OCI-LY7 (cell line): ENCODE results near the gene DNAAF3. TPM values are rescaled to one million over a fixed set of nuclear protein-coding genes. Genes with fewer than 3 reads are reported as not detected.

Source experiments
- BruUV-seq: library from RNA; stranded (reverse); fragments of 400-500 nt; replicated peaks from 2 replicates; lab custom pipeline; 2021; lab: Mats Ljungman, UMichigan
- CTCF ChIA-PET: fragments of 300-600 bp; sonication (Branson Sonifier 250); formaldehyde crosslinking; loops from one replicate; lab custom pipeline; 2022; ENCODE audit warnings: antibody characterized with exemption; ENCODE audit not compliant: unreplicated experiment; lab: Charles Lee
- POLR2A ChIA-PET: fragments of 300-600 bp; sonication (Branson Sonifier 250); formaldehyde crosslinking; loops from one replicate; lab custom pipeline; 2022; ENCODE audit warnings: antibody characterized with exemption; lab: Charles Lee
- DNase-seq: peaks from one replicate; pipeline ENCODE4 v3.0.0-alpha.2; 2015; ENCODE audit warnings: low spot score
- H2AFZ ChIP-seq: fragments of 200-600 bp; sonication (generic), shearing (Covaris generic); 2 replicates; pipeline ENCODE4 v1.6.1; 2014; ENCODE audit warnings: mild to moderate bottlenecking, antibody characterized with exemption, low read length, moderate library complexity
- H3K27ac ChIP-seq: fragments of 200-600 bp; sonication (generic); 2 replicates; pipeline ENCODE4 v1.5.1; 2014; ENCODE audit warnings: mixed run types, low read depth, mild to moderate bottlenecking, moderate library complexity, low read length, inconsistent platforms; ENCODE audit not compliant: poor library complexity, severe bottlenecking
- H3K36me3 ChIP-seq: fragments of 200-600 bp; sonication (generic); 2 replicates; pipeline ENCODE4 v1.6.1; 2014; ENCODE audit warnings: mild to moderate bottlenecking, antibody characterized with exemption, low read length, moderate library complexity, mixed read lengths; ENCODE audit not compliant: insufficient read depth
- H3K4me1 ChIP-seq: fragments of 200-600 bp; sonication (generic); 2 replicates; pipeline ENCODE4 v1.5.1; 2014; ENCODE audit warnings: mild to moderate bottlenecking, low read length; ENCODE audit not compliant: insufficient read depth, poor library complexity, severe bottlenecking
- H3K4me2 ChIP-seq: fragments of 200-600 bp; sonication (generic); 2 replicates; pipeline ENCODE4 v1.6.1; 2014; ENCODE audit warnings: mild to moderate bottlenecking, low read length
- H3K4me3 ChIP-seq: fragments of 200-600 bp; sonication (generic); 2 replicates; pipeline ENCODE4 v1.5.1; 2014; ENCODE audit warnings: mild to moderate bottlenecking, low read depth, low read length; ENCODE audit not compliant: poor library complexity, severe bottlenecking
- H3K79me2 ChIP-seq: fragments of 200-600 bp; sonication (generic); 2 replicates; pipeline ENCODE4 v1.6.1; 2016; ENCODE audit warnings: low read depth, mild to moderate bottlenecking, low read length, moderate library complexity, mixed read lengths; ENCODE audit not compliant: insufficient read depth
- H3K9me2 ChIP-seq: fragments of 200-600 bp; sonication (generic); 2 replicates; pipeline ENCODE4 v1.6.1; 2016; ENCODE audit warnings: mild to moderate bottlenecking, low read length, mixed read lengths; ENCODE audit not compliant: insufficient read depth
- H3K9me3 ChIP-seq: fragments of 200-600 bp; sonication (generic); 2 replicates; pipeline ENCODE4 v1.6.1; 2014; ENCODE audit warnings: mild to moderate bottlenecking, mixed run types, low read length, mixed read lengths
- H4K20me1 ChIP-seq: fragments of 200-600 bp; sonication (generic); 2 replicates; pipeline ENCODE4 v1.6.1; 2014; ENCODE audit warnings: mild to moderate bottlenecking, antibody characterized with exemption, low read length, moderate library complexity, mixed read lengths; ENCODE audit not compliant: insufficient read depth
- EZH2phosphoT487 ChIP-seq: fragments of 200-600 bp; sonication (generic); IDR thresholded peaks from 2 replicates; pipeline ENCODE4 v1.6.1; 2018; ENCODE audit warnings: low read depth, borderline replicate concordance, mild to moderate bottlenecking, mixed run types, antibody characterized with exemption, low read length, moderate library complexity, mixed read lengths
- intact Hi-C: fragments of 100-400 bp; cut with micrococcal nuclease; formaldehyde crosslinking; loops from one replicate; pipeline ENCODE4 v1.10.0; 2022; ENCODE audit not compliant: unreplicated experiment
- total RNA-seq, 2 experiments: library from RNA; depleted of rRNA in 1 of 2; stranded (reverse); fragments of >200 nt in 1 of 2; shearing (Covaris generic) in 1 of 2; gene quantifications; 2 replicates each; pipeline ENCODE4 v1.2.3, GENCODE V29; 2014 to 2022
- TF ChIP-seq, protein P1 (sequence below): fragments of 200-600 bp; sonication (generic); conservative IDR thresholded peaks from 2 replicates; pipeline ENCODE4 v1.5.1; 2014; ENCODE audit warnings: mild to moderate bottlenecking, antibody characterized with exemption, low read length, moderate library complexity, mixed read lengths

Gene DNAAF3
- total RNA-seq, 2 experiments from 2014 or later = 2.5 to 2.8 TPM

DNA sequence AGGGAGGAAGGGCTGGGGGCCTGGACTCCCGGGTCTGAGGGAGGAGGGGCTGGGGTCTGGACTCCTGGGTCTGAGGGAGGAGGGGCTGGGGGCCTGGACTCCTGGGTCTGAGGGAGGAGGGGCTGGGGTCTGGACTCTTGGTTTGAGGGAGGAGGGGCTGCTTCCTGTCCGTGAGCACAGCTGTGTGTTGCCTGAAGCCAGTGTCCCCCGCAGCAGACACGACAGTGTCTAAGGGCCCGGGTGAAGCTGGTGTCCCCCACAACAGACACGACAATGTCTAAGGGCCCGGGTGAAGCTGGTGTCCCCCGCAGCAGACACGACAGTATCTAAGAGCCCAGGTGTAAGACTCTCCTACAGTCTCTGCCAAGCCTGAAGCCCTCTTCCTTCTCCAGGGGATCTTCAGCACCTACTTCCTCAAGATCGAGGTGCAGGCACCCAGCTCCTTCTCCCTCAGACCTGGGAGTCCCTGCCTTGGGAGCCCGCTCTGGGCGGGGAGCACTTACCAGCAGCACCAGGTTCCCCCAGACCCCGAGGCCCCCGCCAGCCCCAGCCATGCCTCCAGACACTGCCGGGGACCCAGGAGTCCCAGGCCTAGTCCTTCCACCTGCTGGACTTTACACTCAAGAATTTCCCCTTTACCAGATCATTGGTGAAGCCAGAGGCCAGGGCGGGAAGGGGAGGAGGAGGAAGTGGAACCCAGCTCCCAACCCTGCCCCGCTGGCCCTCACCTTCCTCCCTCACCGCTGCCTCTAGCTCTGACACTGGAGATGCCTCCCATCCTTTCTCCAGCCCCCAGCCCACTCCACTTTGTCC lies 42.7 kb upstream of the DNAAF3 start, which contains the start of gene PTPRH:
TSS of gene PTPRH (minus strand) at position 622 of the 813 bp plus-strand sequence. CDS start at position 554, 68 bp downstream.
- no peaks in the 10 kb centered on the region for H3K79me2 ChIP-seq
- CTCF ChIA-PET = no interaction called here
- BruUV-seq = no TSS peak

DNA sequence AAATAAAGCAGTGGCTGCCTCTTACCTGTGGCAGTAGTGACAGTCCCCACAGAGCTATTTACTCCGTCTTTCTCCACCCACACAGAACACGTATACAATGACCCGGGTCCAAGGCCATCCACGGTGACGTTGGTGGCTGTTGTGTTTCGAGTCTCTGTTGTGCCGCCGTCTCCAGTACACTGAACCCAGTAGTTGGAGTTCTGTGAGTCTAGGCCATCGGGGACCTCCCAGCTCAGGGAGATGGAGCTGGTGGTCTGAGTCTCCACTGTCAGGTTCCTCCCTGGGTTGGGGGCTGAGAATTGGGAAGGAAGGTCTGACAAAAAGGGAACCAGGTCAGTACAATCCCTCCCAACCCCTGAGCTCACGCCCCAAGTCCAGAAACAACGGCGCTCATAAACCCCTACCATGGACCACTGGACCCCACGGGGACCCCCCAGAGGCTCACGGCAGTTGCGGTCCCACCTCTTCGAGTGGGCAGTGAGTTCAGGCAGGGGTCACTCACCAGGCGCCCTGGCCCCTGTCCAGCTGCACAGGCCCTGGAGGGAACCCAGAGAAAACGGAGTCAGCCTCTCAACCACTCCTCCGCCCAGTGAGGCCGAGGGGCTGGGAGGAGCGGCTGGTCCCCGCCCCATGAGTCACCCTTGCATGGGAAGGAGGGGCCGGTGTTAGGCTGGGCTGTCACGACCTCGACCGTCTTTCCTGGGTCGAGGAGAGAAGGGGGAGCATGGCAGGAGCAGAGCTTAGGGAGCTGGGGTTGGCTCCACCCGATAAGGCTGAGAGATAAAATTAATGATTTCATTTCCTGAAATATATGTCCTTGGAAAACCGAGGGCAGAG lies 40.5 kb upstream of the DNAAF3 start:
- Histone ChIP-seq H3K27ac (no peak overlapping the region), H3K79me2 (no peaks in the 10 kb centered on the region), H3K9me2 (no peaks in the 10 kb centered on the region), H3K4me3 (no peak overlapping the region), H3K36me3 (no peaks in the 10 kb centered on the region), H3K9me3 (no peaks in the 10 kb centered on the region), H3K4me1 (peaks cover 7% of the 10 kb centered on the region), H2AFZ (no peak overlapping the region), H4K20me1 (no peaks in the 10 kb centered on the region), H3K4me2 (no peak overlapping the region)
- BruUV-seq = no TSS peak
- TF ChIP-seq, protein P1, sequence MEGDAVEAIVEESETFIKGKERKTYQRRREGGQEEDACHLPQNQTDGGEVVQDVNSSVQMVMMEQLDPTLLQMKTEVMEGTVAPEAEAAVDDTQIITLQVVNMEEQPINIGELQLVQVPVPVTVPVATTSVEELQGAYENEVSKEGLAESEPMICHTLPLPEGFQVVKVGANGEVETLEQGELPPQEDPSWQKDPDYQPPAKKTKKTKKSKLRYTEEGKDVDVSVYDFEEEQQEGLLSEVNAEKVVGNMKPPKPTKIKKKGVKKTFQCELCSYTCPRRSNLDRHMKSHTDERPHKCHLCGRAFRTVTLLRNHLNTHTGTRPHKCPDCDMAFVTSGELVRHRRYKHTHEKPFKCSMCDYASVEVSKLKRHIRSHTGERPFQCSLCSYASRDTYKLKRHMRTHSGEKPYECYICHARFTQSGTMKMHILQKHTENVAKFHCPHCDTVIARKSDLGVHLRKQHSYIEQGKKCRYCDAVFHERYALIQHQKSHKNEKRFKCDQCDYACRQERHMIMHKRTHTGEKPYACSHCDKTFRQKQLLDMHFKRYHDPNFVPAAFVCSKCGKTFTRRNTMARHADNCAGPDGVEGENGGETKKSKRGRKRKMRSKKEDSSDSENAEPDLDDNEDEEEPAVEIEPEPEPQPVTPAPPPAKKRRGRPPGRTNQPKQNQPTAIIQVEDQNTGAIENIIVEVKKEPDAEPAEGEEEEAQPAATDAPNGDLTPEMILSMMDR = no peak
- TF ChIP-seq EZH2phosphoT487 = no peak
- intact Hi-C loops = no loop called here
- POLR2A ChIA-PET = no interaction called here
- CTCF ChIA-PET = interaction anchor here (0.6 kb wide), 1 partner anchor 726 kb away, joined by 6 read pairs; no protein-coding TSS in a partner anchor
- DNase-seq = no peak

More for the DNA sequence above, 42.7 kb upstream of the DNAAF3 start, which contains the start of gene PTPRH:
- H3K4me2 ChIP-seq = no peak within 1 kb of the TSS; the same call in 1 of the 2 replicates
- no peak within 1 kb of the TSS for H2AFZ ChIP-seq
- DNase-seq = no peak
- H3K36me3 ChIP-seq = no peaks in the 10 kb centered on the region
- H4K20me1 ChIP-seq = no peaks in the 10 kb centered on the region
- TF ChIP-seq, protein P1 = no peak
- TF ChIP-seq EZH2phosphoT487 = no peak
- H3K9me2 ChIP-seq = no peaks in the 10 kb centered on the region
- intact Hi-C loops = no loop called here
- peaks cover 7% of the 10 kb centered on the region for H3K4me1 ChIP-seq
- H3K27ac ChIP-seq = no peak within 1 kb of the TSS
- POLR2A ChIA-PET = no interaction called here
- no peak within 1 kb of the TSS for H3K4me3 ChIP-seq
- no peaks in the 10 kb centered on the region for H3K9me3 ChIP-seq
